Epithelial cell of esophagus (primary cell): ENCODE measurements around the gene SHROOM3.

Experiments used
- DNase-seq: peaks from one replicate; pipeline ENCODE4 v3.0.0; 2010; ENCODE audit warnings: low read depth
- H3K4me3 ChIP-seq: 2 replicates; pipeline ENCODE4 v1.5.1; 2011; ENCODE audit warnings: mild to moderate bottlenecking, low read length, control low read depth
- TF ChIP-seq, protein P1 (sequence below): IDR thresholded peaks from 2 replicates; pipeline ENCODE4 v1.5.1; 2011; ENCODE audit warnings: low read depth, mild to moderate bottlenecking, low read length, control low read depth, inconsistent platforms; ENCODE audit not compliant: insufficient read depth; ENCODE audit errors: missing control alignments

Gene SHROOM3

DNA sequence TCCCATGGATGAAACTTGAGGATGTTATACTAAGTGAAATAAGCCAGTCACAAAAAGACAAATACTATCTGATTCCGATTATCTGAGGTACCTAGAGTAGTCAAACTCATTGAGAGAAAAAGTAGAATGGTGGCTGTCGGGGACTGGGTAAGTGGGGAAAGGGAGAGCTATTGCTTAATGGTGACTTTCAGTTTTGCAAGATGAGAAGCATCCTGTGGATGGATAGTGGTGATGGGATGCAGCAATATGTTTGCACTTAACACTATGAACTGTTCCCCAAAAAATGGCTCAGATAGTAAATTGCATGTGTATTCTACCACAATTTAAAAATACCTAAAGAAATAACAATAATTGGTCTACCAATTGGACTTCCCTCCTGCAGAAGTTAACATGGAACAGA lies 181.5 kb downstream of the SHROOM3 start:
- TF ChIP-seq, protein P1, sequence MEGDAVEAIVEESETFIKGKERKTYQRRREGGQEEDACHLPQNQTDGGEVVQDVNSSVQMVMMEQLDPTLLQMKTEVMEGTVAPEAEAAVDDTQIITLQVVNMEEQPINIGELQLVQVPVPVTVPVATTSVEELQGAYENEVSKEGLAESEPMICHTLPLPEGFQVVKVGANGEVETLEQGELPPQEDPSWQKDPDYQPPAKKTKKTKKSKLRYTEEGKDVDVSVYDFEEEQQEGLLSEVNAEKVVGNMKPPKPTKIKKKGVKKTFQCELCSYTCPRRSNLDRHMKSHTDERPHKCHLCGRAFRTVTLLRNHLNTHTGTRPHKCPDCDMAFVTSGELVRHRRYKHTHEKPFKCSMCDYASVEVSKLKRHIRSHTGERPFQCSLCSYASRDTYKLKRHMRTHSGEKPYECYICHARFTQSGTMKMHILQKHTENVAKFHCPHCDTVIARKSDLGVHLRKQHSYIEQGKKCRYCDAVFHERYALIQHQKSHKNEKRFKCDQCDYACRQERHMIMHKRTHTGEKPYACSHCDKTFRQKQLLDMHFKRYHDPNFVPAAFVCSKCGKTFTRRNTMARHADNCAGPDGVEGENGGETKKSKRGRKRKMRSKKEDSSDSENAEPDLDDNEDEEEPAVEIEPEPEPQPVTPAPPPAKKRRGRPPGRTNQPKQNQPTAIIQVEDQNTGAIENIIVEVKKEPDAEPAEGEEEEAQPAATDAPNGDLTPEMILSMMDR, result no peak
- no peak for DNase-seq
- no peak overlapping the region for H3K4me3 ChIP-seq

DNA sequence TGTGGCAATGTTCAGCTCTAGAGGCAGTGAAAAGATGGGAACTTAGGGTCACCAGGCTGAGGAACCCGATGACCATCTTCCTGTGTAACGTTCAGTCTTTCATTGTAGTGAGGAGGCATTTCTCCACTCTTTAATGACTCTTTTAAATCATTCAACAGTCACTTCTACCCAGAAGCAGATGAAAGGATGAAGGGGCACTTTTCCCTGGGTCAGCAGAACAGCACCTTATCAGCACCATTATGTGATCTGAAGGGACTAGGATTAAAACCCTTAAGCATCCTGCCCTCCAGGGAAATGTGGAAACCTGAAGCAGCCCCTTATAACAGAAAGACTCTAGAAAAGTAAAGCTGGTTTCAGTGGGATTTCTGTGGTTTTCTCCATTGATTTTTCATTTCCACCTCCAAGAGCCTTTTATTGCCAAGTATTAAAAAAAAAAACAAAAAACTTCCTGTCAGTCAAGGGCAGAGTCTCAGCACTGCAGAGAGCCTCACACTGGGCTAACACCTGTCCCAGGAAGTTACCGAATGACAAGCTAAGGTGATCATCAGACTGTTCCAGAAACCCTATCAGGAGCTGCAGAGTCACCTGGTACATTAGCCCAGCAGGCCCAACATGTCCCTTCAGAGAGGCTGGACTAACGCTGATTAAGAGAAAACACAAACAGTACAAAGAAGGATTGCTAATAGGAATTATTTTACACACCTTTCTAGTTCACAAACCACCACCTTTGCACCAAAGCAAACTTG lies 185.9 kb downstream of the SHROOM3 start:
- peak; percentile 24 for DNase-seq
- TF ChIP-seq, protein P1, result no peak

DNA sequence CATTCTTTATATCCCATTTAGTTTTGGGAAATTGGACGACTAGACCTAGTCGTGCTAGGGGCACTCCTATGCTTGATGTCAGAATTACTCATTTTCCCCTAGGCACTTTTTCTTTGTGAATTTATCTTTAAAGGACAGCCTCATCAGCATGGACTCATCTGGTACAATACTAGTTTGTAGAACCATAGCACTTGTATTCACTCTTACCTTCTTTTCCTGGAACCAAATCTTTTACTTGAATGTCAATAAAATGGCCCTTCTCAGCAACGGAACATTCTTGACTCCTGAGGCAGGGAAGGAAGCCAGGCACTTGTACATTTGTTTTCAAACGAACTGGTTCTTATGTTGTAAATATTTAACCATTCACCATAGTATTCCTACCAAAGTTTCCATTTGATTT lies 187.1 kb downstream of the SHROOM3 start:
- TF ChIP-seq, protein P1, result no peak
- DNase-seq, result peak; percentile 91
- no peak overlapping the region for H3K4me3 ChIP-seq

More for the DNA sequence above, 185.9 kb downstream of the SHROOM3 start:
- H3K4me3 ChIP-seq, result no peak overlapping the region

DNA sequence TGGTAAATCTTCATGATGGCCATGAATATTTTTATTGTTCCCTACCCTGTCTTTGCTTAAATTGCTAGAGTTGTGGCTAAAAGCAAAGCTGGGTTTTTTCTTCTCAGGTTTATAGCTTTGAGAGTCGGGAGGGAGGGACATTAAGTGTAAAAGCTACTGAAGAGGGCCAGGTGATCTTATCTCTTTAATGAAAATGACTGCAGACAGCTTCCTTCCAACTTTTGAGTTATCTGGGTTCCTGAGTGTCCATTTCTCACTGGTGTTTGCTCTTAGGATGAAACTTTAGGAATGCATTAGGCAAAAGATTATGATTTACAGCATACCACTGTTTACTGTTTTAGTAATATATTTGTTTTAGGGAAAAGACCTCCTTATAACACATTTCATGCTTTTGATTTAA lies 187.7 kb downstream of the SHROOM3 start:
- no peak for DNase-seq
- H3K4me3 ChIP-seq, result no peak overlapping the region
- TF ChIP-seq, protein P1, result no peak

DNA sequence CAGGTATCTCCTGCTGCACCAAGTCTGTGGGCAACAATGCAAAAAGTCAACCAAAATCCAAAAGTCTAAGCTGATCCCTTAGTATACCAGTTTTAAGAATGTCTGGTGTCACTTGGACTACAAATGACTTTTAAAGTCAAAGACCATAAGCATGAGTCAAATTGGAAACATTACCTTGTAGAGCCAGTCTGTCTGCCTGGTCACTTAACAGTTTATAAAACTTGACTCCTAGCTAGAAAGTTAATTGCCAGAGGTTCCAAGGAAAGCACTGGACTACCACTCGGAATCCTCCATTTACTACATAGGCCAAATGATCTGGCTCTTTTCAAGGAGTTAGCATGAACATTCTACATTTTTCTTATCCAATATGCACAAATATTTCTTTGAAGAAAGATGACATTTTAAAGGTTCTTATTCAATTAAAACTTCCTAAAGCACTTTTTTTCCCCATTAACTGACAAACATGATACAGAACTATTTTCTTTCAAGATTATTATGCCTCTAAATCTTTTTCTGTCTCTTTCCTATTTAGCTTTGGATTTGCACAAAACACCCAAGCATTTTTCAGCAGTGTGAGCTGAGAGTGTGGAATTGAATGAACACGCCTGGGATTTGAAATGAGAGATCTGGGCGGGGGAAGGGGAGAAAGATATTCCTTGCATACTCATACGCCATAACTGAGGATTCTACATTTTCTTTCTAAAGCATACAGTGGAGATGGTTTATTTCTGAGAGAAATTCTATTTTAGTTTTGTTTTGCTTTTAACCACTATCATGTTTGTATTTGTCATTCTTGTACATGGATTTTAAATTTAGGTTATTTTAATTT lies 188.4 kb downstream of the SHROOM3 start:
- peak; percentile 47 for DNase-seq
- H3K4me3 ChIP-seq, result no peak overlapping the region
- TF ChIP-seq, protein P1, result no peak

DNA sequence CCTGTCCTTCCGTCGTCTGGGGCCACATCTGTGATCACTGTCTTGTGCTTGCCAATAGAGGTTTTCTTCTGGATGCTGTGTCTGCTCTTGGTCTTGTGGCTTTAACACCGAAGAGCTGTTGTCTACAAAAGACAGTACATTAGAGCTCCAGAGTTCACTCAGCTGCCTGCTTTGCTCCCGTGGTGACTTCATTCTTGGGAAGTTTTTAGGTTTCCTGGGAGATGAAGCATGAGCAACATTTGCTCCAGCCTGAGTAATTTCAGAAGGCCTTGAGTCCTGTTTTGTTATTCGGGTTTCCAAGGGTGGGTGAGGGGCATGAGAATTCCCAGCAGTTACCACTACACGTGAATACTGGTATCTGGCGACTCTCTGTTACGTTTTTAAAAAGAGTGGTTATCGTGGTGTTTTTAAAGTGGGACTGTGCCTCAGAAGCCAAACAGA lies 189.2 kb downstream of the SHROOM3 start:
- TF ChIP-seq, protein P1, result no peak
- peak; percentile 75 for DNase-seq
- H3K4me3 ChIP-seq, result no peak overlapping the region
